Ureter (tissue), 1 donor: ENCODE data around the gene CABLES2. TPM values are rescaled to one million over a fixed set of nuclear protein-coding genes. Genes with fewer than 3 reads are reported as not detected.

Experiments used
- DNase-seq: peaks from one replicate; pipeline ENCODE4 v3.0.0-alpha.2; 2020; ENCODE audit warnings: low spot score
- total RNA-seq: library from RNA; stranded (reverse); gene quantifications from one replicate; pipeline ENCODE4 v1.2.4, GENCODE V29; 2023
- donor health status: DM: yes; HTN: yes; CAD: no.

CABLES2 gene
- total RNA-seq, 1 donor from 2014 or later = 4.0 TPM

- DNase-seq = no peak
Measured at GRCh38 chr20:62350629-62351422, 56.3 kb downstream of the CABLES2 start.

- DNase-seq = peak; percentile 91
Measured at GRCh38 chr20:62350098-62350628, 56.9 kb downstream of the CABLES2 start.

- no peak for DNase-seq
Measured at GRCh38 chr20:62349556-62350097, 57.5 kb downstream of the CABLES2 start.

GRCh38 chr20:62348604-62349003, 58.5 kb downstream of the CABLES2 start:
- no peak for DNase-seq

- DNase-seq = no peak
Measured at GRCh38 chr20:62347445-62347844, 59.6 kb downstream of the CABLES2 start.

GRCh38 chr20:62347151-62347404, 60.0 kb downstream of the CABLES2 start:
- no peak for DNase-seq

- DNase-seq = no peak
Measured at GRCh38 chr20:62346398-62347150, 60.5 kb downstream of the CABLES2 start.

- no peak for DNase-seq
Measured at GRCh38 chr20:62345681-62346370, 61.3 kb downstream of the CABLES2 start.

- no peak for DNase-seq
Measured at GRCh38 chr20:62344782-62345181, 62.3 kb downstream of the CABLES2 start.

GRCh38 chr20:62344092-62344491, 63.0 kb downstream of the CABLES2 start:
- no peak for DNase-seq

GRCh38 chr20:62342910-62343309, 64.2 kb downstream of the CABLES2 start:
- DNase-seq = no peak

GRCh38 chr20:62339647-62340062, 67.4 kb downstream of the CABLES2 start:
- no peak for DNase-seq

Other genes starting within 250 kb of the CABLES2 start
- 35.5 TPM for gene MTG2, start 224.3 kb downstream of the CABLES2 start, total RNA-seq
- gene HRH3, start 187.0 kb downstream of the CABLES2 start, total RNA-seq = 4.2 TPM
- gene OSBPL2, start 168.8 kb downstream of the CABLES2 start, total RNA-seq = 130 TPM
- gene ADRM1, start 104.3 kb downstream of the CABLES2 start, total RNA-seq = 72.6 TPM
- gene LAMA5, start 40.0 kb downstream of the CABLES2 start, total RNA-seq = 433 TPM
- gene RPS21, start 20.2 kb downstream of the CABLES2 start, total RNA-seq = 1,691 TPM
- 11.4 TPM for gene RBBP8NL, start 20.3 kb upstream of the CABLES2 start, total RNA-seq
- gene GATA5, start 68.7 kb upstream of the CABLES2 start, total RNA-seq = 4.1 TPM
- 33.2 TPM for gene SLCO4A1, start 235.2 kb upstream of the CABLES2 start, total RNA-seq